Kasumi-1 (cell line): ENCODE measurements around the gene LRRC43.

Experiments used
- DNase-seq, 2 experiments: peaks; one replicate each; lab custom pipeline; 2025; lab: John Stamatoyannopoulos, UW

The LRRC43 gene

GRCh38 chr12:122226366-122227125, 43.6 kb downstream of the LRRC43 start:
- no peak for DNase-seq

- DNase-seq = no peak
Observed at GRCh38 chr12:122227341-122227740, 44.4 kb downstream of the LRRC43 start.

GRCh38 chr12:122228092-122228491, 45.2 kb downstream of the LRRC43 start:
- DNase-seq = no peak

- no peak for DNase-seq
Observed at GRCh38 chr12:122230798-122231197, 47.9 kb downstream of the LRRC43 start.

- no peak for DNase-seq
Observed at GRCh38 chr12:122232691-122233090, 49.8 kb downstream of the LRRC43 start.

DNA sequence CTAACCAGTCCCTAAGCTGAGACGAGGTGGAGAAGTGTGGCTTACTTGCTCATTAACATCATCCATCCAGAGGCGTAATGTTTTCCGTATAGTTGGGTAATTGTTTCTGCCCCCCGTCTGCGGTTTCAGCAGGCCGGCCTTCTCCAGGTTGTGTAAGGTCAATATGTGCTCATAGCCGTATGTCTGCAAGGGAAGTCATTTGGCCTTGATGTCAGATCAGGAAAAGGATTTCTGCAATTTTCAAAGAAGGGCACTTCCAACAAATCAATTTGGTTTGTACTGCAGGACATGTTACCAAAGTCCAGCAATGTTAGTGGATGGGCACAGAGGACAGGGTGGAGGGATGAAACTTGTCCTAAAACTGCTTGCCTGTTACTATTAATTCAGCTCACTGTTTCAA, 52.8 kb downstream of the LRRC43 start:
- no peak for DNase-seq

DNA sequence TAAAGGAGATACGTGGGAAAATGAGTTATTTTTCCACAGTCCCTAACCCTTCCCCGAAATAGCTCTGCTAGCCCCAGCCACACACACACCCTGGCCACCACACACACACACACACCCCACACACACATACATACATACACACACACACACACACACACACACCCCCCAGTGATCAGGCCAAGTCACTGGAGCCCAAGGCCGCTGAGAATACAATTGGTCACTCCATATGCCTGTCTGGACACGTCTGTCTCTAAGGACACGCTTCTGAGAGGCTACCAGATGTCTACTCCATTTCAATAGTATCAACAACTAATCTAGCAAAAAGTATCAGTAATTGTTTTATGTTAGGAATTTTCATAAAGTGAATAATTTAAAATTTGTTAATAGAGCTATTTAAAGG, 55.9 kb downstream of the LRRC43 start:
- no peak for DNase-seq

DNA sequence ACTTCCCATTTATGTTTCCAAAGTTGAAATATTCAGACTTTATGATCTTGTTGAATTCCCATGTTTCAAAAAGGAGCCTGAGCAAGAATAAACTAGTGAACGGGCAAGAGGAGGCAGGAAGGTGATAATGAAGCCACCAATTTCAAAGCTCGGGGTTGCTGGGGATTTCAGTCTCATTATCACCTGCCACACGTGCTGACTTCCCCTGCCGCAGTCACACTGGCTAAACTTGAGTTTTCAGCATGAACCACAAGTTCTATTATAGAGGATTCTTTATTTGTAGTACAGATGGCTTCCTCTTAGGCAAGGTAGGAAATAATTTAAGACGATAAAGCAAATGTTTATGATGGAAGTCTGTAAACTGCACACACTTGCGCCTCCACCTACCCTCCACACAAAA, 61.0 kb downstream of the LRRC43 start:
- DNase-seq = no peak

GRCh38 chr12:122244565-122245371, 61.8 kb downstream of the LRRC43 start:
- no peak for DNase-seq

DNA sequence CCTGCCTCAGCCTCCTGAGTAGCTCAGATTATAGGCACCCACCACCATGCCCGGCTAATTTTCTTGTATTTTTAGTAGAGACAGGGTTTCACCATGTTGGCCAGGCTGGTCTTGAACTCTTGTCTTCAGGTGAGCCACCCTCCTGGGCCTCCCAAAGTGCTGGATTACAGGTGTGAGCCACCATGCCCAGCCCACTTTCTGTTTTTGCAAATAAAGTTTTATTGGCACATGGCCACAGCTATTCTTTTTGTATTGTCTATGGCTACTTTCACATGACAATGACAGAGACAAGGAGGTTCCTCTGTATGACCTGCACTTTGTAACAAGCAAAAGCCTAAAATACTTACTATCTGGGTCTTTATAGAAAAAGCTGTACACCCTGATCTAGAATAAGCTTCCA, 62.6 kb downstream of the LRRC43 start:
- DNase-seq = no peak

DNA sequence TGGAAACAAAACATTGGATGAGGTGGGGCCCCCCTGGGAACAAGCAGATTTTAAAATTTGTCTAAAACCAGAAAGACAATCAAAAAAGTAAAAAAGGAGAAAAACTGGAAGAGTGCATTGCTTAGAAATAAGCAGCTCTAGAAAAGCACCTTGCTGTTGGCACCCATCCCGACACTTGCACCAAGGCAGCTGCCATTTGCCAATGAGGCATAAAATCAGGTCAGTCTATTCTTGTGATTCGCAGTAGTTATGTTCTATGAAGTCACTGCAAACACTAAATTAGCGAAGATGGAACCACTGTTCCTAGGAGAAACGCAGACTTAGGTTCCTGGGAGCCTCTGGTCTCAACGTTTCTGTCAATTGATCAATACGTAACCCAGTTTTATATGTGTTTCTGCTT, 67.1 kb downstream of the LRRC43 start:
- no peak for DNase-seq

DNA sequence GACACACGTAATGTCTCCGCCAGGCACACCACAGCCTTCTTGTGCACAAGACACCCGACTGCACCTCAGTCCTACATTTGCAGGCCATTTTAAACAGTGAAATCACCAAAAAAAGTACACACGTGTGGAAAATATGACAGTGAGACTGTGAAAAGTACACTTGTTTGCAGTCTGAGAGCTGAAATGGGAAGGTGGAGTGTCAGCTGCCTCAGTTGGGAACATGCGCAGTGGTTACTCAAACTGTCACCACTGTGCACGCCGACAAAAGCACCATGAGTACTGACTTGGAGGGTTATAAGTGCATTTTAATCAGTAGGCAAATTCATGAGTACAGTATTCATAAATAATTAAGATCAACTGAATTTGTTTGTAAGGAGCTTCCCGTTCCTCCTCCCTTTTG, 67.6 kb downstream of the LRRC43 start:
- no peak for DNase-seq
